NCI-H82 treated with DMSO at 0.1 percent for 48 hours (cell line): ENCODE results near the gene CPLANE1.
"Not testable (repeated sequence)": the region's sequence is repeated elsewhere in the genome, so short reads cannot be mapped to it uniquely, and the experiment has no call there.

Source experiments
- DNase-seq: peaks from one replicate; lab custom pipeline; 2025; ENCODE audit not compliant: unreplicated experiment; lab: John Stamatoyannopoulos, UW

Gene CPLANE1

DNA sequence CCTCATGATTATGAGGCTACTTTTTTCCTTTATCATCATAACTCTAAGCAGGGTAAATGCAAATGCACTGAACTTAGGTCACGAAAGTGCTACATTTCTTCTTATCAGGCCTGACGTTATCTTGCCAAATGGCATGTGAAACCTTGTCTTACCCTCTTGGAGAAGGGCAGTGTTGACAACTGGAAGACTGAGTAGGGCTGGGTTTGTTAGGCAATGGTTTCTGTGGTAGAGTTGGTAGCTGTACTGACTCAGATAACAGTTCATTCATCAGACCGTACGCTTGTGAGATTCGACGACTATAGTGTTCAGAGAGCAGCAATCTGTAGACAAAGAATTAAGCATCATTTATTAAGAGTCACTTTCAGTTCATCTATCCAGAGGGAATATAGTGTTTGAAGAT is 127.7 kb downstream of the CPLANE1 start:
- no peak for DNase-seq

DNA sequence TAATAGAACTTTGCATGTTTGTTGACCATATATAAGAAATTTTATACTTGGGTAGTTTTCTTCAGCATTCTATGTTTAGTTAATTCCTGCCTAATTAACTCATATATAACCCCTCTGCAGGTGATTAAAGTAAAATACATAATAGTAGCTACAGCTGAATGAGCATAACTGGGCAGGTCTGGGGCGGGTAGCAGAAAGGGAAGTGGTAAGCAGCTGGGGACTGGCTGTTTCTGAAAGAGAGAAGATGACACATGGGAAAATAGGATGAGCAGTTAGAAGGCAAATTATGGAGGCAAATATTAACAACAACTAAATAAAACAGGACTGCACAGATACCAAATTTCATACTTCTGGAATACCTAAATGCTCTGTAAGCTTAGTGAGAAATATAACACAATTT is 128.1 kb downstream of the CPLANE1 start:
- no peak for DNase-seq

DNA sequence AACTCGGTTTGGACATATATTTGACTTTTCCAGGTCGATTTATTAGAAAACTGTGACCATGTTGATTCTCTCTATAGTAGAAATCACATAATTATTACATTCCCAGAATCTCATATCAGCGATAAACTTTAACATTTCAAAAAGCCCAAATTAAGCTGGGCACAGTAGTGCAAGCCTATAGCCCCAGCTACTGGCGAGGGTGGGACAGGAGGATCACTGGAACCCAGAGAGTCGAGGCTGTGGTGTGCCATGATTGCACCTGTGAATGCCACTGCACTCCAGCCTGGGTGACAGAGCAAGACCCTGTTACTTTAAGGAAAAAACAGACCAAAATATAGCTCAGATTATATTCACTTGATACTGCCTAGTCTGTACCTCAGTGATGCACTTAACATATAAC is 128.9 kb downstream of the CPLANE1 start:
- no peak for DNase-seq

DNA sequence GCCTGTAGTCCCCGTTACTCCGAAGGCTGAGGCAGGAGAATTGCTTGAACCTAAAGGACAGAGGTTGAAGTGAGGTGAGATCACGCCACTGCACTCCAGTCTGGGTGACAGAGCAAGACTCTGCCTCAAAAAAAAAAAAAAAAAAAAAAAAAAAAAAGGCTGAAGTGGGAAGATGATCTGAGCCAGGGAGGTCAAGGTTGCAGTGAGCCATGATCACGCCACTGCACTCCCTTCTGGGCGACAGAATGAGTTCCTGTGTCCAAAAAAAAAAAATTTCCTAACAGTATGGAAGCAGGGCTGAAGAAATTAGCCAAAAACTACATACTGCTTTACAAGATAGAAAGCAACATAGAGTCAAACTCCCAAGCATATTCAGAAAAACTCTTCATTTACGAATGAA is 132.8 kb downstream of the CPLANE1 start:
- no peak for DNase-seq

DNA sequence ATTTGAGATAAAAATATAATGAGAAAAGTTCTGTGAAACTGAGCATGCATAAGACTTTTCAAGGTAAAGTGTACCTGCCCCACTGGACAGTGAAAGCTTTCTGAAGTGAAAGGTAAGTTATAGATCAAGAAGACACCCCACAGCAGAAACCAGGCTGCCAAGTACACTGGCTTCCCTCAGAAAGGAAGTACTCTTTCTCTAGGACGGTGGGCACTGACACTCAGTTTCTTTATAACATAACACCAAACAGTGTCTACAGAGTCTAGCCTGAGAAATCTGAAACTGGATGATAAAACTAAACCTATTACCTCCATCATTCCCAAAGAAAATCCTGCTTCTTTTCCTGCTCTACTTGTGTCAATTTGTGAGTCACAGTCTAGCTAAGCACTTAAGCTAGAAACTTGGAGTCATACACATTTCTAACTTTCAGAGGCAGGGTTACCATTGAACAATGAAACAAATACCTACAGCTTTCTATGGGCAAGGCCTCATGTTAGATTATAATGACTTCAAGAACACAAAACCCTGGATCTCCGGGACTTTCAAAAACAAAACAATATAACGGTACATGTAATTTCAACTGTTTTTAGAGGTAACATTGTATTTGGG is 136.7 kb downstream of the CPLANE1 start:
- no peak for DNase-seq

DNA sequence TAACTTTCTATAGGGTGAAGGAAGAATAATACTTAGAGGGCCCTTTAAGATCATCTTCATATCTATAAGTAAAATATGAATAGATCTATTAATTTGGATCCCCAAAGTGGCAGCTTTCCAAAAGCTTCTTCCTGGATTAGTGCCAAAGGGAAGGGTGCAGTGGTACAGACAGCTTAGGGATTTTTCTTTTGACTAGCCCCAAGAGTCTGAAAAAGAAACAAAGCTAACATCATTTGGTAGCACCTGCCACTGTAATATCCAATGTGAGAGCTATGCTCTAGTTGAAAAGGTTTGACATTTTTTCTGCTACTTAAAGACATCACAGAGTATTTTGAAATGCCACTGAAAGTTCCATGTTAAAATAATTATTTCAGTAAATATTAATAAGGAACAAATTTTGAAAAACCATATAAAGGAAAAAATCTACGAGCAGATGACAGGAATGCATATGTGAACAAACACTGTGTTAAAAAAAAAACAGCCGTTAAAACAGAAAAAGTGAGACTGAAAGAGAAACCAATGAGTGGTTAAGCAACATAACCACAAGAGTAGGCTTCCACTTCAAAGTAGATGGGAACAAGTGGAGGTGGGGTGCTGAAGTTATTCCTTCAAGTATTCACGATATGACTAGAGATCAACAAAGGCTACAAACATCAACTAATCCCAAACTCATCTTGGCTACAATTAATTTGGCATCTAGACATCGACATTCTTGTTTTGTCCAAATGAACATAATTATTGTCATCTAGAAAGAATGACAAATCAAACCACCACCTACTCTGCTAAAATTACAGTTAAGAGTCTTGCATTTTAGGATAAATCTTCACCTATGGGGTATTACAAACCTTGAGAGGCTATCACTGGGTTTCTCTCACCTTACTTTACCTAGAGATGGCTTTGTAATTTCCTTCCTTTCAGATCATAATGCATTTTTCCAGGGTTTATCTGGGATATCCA is 137.5 kb downstream of the CPLANE1 start:
- DNase-seq, result no peak

DNA sequence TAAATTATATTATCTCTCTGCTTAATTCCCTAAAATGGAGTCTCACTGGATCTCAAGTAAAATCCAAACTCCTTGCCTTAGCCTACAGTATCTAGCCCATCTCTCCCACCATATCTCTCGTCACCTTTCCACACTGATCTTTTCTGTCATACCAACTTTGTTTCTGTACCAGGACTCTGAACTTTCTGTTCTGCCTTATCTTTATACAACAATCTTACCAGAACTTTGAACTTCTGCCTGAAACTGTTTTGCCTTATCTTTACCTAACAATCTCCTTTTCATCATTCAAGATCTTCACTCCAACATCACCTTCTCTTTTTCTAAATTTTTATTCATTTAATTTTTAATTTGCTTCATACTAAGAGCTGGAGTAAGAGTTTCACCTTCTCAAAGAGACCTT is 139.0 kb downstream of the CPLANE1 start:
- no peak for DNase-seq

DNA sequence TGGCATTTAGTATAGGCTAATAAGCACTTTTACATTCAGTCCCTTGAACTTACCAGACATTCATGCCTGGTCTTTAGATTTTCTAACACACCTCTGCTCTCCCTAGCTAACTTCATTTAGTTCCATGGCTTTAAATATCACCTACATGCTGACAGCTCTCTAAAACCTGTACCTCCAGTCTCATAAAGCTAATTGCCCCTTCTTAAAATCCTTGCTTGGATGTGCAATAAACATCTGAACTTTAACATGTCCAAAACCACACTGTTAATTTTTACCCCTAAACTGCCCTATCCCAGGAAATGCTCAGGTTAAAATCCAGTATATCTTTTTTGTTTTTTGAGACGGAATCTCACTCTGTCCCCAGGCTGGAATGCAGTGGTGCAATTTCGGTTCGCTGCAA is 139.8 kb downstream of the CPLANE1 start:
- DNase-seq, result no peak

DNA sequence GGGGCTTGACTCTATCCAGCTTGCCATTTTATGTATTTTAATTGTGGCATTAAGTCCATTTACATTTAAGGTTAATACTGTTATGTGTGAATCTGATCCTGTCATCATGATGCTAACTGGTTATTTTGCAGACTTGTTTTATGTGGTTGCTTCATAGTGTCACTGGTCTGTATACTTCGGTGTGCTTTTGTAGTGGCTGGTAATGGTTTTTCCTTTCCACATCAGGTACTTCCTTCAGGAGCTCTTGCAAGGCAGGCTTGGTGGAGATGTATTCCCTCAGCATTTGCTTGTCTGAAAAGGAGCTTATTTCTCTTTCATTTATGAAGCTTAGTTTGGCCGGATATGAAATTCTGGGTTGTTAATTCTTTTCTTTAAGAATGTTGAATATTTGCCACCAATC is 145.9 kb downstream of the CPLANE1 start:
- no peak for DNase-seq

DNA sequence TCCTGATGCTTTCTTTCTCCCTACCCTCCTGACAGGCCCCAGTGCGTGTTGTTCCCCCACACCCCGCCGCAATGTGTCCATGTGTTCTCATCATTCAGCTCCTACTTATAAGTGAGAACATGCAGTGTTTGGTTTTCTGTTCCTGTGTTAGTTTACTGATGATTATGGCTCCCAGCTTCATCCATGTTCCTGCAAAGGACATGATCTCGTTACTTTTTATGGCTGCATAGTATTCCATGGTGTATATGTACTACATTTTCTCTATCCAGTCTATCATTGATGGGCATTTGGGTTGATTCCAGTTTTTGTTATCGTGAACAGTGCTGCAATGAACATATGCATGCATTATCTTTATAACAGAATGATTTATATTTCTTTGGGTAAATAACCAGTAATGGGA is 149.9 kb downstream of the CPLANE1 start:
- not testable (repeated sequence) for DNase-seq

DNA sequence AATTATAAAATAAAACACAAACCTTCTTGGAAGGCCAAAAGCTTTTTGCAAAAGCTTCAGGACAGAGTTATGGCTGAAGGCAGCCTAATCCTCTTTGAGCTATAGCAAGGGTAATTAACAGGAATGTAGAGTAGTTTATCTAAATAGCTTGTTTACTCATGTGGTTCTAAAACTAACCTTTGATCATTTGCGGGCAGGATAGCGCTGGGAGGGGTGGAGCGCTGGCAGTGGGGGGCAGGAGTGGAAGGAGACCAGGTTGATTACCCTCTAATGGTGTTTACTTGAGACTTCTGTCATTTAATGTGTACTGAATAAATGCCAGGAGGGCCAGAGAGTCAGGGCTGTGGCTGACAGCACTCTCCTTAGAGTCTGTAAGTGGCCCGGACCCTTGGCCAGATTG is 155.4 kb downstream of the CPLANE1 start:
- not testable (repeated sequence) for DNase-seq

DNA sequence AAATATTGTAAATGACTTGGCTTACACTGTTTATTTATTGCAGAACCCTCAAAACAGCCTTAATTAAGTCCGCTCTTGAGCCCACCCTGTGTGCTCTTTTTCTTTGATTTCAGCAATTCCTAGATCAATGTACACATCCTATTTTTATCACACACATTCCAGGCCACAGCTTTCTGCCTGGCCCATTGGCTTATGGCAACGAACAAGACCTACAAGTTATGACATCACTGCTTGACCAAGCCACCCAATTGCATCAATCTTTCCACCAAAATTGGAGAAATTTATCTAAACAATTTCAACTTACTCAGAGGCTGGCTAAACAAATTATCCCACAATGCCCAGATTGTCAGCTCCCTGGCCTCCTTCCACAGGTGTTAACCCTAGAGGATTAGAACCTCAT is 158.4 kb downstream of the CPLANE1 start:
- DNase-seq, result no peak

DNA sequence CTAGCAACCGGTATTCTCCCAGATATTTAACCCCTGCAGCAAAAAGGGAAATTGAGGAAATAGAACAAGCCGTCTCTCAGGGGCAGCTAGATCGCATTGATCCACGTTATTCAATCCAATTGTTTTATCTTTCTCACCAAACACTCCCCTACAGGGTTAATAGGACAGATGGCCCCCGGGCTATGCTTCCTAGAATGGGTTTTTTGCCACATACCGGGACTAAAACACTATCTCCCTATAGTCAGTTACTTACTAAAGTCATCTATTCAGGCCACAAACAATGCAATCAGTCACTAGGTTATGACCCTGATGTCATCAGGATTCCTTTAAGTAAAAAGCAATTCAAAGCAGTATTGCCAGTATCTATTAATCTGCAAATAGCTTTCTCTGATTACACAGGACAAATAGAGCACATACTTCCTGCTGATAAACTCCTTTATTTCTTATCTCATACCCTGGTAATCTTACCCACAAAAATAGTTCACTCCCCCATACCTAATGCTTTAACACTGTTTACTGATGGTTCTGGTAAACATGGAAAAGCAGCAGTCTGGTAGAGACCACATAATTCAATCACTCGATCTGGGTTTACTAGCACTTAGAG is 159.0 kb downstream of the CPLANE1 start:
- no peak for DNase-seq

DNA sequence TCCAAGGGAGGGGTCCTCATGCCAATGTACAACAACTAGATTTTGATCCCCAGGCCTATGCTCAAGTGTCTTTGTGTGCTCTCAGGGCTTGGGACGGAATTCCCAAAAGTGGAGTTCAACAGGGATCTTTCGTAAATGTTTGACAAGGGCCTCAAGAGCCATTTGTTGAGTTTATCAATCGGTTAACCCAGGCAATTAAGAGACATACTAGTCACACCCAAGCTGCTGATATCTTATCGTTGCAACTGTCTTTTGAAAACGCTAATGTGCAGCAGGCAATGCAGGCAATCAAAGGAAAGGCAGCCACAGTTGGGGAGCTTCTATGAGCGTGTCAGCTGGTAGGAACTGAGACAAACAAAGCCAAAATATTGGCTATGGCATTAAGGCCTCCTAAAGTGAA is 161.2 kb downstream of the CPLANE1 start:
- no peak for DNase-seq

DNA sequence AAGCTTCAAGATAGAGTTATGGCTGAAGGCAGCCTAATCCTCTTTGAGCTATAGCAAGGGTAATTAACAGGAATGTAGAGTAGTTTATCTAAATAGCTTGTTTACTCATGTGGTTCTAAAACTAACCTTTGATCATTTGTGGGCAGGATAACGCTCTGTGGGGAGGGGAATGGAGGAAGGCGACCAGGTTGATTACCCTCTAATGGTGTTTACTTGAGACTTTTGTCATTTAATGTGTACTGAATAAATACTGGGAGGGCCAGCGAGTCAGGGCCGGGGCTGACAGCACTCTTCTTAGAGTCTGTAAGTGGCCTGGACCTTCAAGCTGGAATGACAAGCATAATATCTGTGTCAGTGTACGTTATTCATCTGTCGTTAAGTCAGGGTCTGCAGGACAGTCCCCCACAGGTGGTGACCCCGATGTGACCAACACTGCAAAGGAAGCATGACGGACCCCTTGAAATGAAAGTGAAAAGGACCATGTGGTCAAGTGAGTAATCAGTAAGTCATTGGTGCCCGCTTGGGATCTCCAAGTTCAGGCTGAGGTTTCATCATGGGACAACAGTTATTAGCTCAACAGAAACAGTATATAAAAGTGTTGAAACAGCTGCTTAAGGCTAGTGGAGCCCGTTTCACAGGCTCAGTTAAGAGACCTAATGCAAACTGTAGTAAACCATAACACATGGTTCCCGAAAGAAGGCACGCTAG is 162.6 kb downstream of the CPLANE1 start:
- no peak for DNase-seq

DNA sequence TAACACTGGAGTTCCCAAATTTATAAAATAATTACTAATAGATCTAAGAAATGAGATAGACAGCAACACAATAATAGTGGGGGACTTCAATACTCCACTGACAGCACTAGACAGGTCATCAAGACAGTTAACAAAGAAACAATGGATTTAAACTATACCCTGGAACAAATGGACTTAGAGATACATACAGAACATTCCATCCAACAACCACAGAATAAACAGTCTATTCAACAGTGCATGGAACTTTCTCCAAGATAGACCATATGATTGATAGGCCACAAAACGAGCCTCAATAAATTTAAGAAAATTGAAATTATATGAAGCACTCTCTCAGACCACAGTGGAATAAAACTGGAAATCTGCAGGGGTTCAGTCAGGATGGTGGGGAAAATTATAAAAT is 163.2 kb downstream of the CPLANE1 start:
- not testable (repeated sequence) for DNase-seq

DNA sequence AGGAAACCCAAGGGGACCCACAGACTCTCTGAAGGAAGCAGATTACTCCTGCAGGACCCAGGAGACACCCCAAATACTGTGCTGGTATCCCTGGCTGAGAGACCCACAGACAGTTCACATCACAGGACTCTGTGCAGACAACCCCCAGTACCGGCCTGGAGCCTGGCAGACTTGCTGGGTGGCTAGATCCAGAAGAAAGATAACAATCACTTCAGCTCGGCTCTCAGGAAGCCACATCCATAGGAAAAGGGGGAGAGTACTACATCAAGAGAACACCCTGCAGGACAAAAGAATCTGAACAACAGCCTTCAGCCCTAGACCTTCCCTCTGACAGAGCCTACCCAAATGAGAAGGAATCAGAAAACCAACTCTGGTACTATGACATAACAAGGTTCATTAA is 166.2 kb downstream of the CPLANE1 start:
- not testable (repeated sequence) for DNase-seq

DNA sequence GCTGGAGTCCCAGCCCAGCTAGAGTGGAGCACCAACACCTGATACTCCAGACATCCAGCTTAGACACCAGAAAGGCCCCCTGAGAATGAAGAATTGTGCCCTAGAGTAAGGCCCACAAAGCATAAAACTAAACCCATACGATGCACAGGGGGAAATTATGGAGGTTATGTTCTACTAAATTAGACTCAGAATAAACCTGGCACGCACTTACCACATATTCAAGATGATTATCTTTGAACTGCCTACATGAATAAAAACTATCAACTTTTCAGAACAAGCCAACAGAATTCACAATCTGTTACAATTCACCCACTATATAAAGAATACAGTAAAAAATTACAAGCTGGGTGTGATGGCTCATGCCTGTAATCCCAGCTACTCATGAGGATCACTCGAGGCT is 168.5 kb downstream of the CPLANE1 start:
- DNase-seq, result no peak

DNA sequence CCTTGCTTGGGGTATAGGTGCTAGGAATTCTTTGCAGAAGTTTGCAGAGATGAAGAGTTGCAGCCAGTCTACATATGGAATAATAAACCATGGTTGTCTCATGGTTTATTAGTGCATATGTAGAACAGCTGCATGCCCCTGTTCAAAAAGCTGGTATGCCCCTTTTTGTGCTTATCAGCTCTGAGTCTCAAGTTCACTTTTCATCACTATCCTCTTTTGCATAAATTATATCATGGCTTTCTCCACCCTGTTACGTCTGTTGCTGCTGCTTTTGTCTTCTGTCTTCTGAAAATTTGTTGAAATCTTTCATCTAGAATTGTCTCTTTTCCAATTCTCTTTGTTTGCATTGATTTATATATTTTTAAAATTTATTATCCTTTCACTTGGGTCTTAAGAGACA is 172.0 kb downstream of the CPLANE1 start:
- no peak for DNase-seq

DNA sequence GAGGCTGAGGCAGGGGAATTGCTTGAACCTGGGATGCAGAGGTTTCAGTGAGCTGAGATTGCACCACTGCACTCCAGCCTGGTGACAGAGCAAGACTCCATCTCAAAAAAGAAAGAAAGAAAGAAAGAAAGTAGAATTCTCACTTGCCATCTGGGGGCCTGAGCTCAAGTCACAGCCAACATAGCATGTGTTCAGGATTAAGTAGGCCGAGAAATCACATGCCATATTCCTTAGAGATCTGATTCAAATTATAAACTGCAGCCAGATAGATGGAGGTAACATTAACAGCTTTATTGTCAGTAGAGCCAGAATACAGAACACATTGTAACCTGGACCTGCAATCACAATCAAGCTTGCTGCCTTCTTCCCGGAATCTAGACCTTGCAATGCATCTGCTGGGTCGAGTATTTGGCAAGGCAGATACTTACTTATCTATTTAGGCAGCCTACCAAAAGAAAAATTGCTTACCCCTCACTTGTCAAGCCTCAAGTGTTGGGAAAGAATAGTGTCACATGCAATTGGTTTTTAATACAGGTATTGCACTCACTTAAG is 173.7 kb downstream of the CPLANE1 start:
- DNase-seq, result no peak

DNA sequence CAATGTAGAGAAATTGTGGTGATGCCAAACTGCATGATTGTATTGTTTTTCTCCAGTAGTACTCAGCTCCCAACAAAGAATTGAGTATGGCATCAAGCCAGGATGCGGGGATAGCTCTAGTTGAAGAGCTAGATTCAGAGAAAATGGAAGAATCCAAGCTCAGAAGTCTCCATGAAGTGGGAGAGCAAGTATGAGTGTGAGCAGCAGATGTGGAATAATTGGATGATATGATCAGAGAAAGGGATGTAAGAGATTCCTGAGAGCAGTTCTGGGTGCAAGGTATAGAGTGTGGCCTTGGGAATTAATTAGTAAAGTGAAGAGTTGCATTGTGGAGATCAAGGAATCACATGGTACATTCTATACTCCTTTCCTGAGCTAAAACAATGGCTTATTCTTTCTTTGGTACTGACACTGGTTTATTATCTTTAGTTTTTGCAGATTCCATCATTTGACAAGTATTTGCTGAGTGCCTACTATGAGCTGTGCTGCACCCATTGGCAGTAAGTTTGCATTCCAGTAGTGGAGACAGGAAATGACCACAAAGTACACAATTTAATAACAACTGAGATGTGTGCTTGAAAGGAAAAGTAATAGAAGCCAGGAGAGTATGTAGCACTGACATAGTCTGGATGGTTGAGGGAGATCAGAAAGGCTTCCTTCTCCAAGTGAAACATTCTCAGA is 177.1 kb downstream of the CPLANE1 start:
- no peak for DNase-seq
